K562 (cell line): ENCODE data around the gene LUZP1. TPM values are rescaled to one million over a fixed set of nuclear protein-coding genes. Genes with fewer than 3 reads are reported as not detected.

ENCODE experiments used
- ARHGAP35 ChIP-seq: fragments of 450-650 bp; IDR thresholded peaks from 2 replicates; pipeline ENCODE4 v1.6.1; 2018; ENCODE audit not compliant: partially characterized antibody
- BRD9 ChIP-seq: fragments of 450-650 bp; IDR thresholded peaks from 2 replicates; pipeline ENCODE4 v1.6.1; 2018; ENCODE audit warnings: low read depth; ENCODE audit not compliant: partially characterized antibody
- EHMT2 ChIP-seq: fragments of 450-650 bp; IDR thresholded peaks from 2 replicates; pipeline ENCODE4 v1.6.1; 2018; ENCODE audit warnings: antibody characterized with exemption
- NCOA4 ChIP-seq: fragments of 450-650 bp; IDR thresholded peaks from 2 replicates; pipeline ENCODE4 v1.6.1; 2018; ENCODE audit warnings: mild to moderate bottlenecking; ENCODE audit not compliant: partially characterized antibody
- PHF21A ChIP-seq: fragments of 450-650 bp; IDR thresholded peaks from 2 replicates; pipeline ENCODE4 v1.6.1; 2017; ENCODE audit warnings: low read depth, borderline replicate concordance
- RAD51 ChIP-seq: fragments of 450-650 bp; IDR thresholded peaks from 2 replicates; pipeline ENCODE4 v1.7.1; 2016; ENCODE audit warnings: low read depth, mild to moderate bottlenecking, borderline replicate concordance
- ZNF584 ChIP-seq: fragments of 200-800 bp; sonication (Bioruptor generic); IDR thresholded peaks from 2 replicates; pipeline ENCODE4 v1.6.1; 2016; ENCODE audit warnings: low read depth, mild to moderate bottlenecking, missing genetic modification characterization, missing compliant biosample characterization
- polyA plus RNA-seq, 8 experiments: library from polyadenylated mRNA; depleted of rRNA in 4 of 8; stranded (reverse) in 5 of 8; unstranded in 3 of 8; fragments of >200 nt; fragmentation: Nextera tagmentation in 2 of 8; fragmentation: Illumina TruSeq in 1 of 8; extraction: Ambion mirVana in 2 of 8; extraction: Trizol in 1 of 8; gene quantifications; 2 replicates each; pipeline versions ENCODE4 v1.2.1 to v1.2.3, GENCODE V29; 2011 to 2014; ENCODE audit warnings: inconsistent platforms in 1 of 8, missing spikeins in 1 of 8
- total RNA-seq, 7 experiments: library from RNA; depleted of rRNA in 6 of 7; stranded (reverse); fragments of >200 nt in 6 of 7; fragmentation: Illumina TruSeq in 2 of 7; extraction: Trizol in 2 of 7; gene quantifications; 2 replicates each; pipeline versions ENCODE4 v1.2.1 to v1.2.3, GENCODE V29; 2011 to 2021; ENCODE audit warnings: low replicate concordance in 1 of 7
- TF ChIP-seq, protein P1 (sequence below): fragments of 450-650 bp; IDR thresholded peaks from 2 replicates; pipeline ENCODE4 v1.6.1; 2016; ENCODE audit warnings: mild to moderate bottlenecking, moderate library complexity
- TF ChIP-seq, protein P2 (sequence below): fragments of 250-450 bp; sonication (Bioruptor Pico); IDR thresholded peaks from 2 replicates; pipeline ENCODE4 v1.5.1; 2021; ENCODE audit warnings: mild to moderate bottlenecking

LUZP1 gene
- total and polyA plus RNA-seq, 9 of the 15 experiments (the other 6 are each of a cell fraction or from before 2014, with no cell fraction given): 6.5 to 19.1 (median 12.4) TPM

DNA sequence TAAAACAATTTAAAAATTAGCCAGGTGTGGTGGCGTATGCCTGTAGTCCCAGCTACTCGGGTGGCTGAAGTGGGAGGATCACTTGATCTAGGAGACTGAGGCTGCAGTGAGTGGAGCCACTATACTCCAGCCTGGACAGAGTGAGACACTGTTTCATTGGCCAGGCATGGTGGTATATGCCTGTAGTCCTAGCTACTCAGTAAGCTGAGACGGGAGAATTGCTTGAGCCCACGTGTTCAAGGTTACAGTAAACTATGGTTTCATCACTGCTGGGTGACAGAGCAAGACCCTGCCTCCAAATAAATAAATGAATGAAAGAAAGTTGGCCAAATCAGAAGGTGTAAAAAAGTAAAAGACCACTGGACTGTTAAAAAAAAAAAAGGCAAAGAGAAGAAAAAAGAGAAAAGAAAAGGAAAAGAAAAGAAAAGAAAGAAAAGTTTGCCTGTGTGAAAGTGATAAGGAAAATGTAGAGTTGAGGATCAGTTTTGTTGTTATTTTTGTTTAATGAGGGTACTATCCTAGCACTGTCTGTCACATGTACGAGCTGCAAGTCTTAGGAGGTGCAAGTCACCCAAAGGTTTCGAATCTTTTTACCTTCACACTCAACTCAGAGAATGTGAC, 52.3 kb downstream of the LUZP1 start (continued):
- TF ChIP-seq, protein P1, sequence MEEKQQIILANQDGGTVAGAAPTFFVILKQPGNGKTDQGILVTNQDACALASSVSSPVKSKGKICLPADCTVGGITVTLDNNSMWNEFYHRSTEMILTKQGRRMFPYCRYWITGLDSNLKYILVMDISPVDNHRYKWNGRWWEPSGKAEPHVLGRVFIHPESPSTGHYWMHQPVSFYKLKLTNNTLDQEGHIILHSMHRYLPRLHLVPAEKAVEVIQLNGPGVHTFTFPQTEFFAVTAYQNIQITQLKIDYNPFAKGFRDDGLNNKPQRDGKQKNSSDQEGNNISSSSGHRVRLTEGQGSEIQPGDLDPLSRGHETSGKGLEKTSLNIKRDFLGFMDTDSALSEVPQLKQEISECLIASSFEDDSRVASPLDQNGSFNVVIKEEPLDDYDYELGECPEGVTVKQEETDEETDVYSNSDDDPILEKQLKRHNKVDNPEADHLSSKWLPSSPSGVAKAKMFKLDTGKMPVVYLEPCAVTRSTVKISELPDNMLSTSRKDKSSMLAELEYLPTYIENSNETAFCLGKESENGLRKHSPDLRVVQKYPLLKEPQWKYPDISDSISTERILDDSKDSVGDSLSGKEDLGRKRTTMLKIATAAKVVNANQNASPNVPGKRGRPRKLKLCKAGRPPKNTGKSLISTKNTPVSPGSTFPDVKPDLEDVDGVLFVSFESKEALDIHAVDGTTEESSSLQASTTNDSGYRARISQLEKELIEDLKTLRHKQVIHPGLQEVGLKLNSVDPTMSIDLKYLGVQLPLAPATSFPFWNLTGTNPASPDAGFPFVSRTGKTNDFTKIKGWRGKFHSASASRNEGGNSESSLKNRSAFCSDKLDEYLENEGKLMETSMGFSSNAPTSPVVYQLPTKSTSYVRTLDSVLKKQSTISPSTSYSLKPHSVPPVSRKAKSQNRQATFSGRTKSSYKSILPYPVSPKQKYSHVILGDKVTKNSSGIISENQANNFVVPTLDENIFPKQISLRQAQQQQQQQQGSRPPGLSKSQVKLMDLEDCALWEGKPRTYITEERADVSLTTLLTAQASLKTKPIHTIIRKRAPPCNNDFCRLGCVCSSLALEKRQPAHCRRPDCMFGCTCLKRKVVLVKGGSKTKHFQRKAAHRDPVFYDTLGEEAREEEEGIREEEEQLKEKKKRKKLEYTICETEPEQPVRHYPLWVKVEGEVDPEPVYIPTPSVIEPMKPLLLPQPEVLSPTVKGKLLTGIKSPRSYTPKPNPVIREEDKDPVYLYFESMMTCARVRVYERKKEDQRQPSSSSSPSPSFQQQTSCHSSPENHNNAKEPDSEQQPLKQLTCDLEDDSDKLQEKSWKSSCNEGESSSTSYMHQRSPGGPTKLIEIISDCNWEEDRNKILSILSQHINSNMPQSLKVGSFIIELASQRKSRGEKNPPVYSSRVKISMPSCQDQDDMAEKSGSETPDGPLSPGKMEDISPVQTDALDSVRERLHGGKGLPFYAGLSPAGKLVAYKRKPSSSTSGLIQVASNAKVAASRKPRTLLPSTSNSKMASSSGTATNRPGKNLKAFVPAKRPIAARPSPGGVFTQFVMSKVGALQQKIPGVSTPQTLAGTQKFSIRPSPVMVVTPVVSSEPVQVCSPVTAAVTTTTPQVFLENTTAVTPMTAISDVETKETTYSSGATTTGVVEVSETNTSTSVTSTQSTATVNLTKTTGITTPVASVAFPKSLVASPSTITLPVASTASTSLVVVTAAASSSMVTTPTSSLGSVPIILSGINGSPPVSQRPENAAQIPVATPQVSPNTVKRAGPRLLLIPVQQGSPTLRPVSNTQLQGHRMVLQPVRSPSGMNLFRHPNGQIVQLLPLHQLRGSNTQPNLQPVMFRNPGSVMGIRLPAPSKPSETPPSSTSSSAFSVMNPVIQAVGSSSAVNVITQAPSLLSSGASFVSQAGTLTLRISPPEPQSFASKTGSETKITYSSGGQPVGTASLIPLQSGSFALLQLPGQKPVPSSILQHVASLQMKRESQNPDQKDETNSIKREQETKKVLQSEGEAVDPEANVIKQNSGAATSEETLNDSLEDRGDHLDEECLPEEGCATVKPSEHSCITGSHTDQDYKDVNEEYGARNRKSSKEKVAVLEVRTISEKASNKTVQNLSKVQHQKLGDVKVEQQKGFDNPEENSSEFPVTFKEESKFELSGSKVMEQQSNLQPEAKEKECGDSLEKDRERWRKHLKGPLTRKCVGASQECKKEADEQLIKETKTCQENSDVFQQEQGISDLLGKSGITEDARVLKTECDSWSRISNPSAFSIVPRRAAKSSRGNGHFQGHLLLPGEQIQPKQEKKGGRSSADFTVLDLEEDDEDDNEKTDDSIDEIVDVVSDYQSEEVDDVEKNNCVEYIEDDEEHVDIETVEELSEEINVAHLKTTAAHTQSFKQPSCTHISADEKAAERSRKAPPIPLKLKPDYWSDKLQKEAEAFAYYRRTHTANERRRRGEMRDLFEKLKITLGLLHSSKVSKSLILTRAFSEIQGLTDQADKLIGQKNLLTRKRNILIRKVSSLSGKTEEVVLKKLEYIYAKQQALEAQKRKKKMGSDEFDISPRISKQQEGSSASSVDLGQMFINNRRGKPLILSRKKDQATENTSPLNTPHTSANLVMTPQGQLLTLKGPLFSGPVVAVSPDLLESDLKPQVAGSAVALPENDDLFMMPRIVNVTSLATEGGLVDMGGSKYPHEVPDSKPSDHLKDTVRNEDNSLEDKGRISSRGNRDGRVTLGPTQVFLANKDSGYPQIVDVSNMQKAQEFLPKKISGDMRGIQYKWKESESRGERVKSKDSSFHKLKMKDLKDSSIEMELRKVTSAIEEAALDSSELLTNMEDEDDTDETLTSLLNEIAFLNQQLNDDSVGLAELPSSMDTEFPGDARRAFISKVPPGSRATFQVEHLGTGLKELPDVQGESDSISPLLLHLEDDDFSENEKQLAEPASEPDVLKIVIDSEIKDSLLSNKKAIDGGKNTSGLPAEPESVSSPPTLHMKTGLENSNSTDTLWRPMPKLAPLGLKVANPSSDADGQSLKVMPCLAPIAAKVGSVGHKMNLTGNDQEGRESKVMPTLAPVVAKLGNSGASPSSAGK: no peak
- TF ChIP-seq ZNF584 (CRISPR knock-in tag) (no peak), RAD51 (peak; percentile 33; the same call in 1 of the 2 replicates), BRD9 (no peak), PHF21A (no peak), ARHGAP35 (peak; percentile 27), NCOA4 (peak; percentile 53), EHMT2 (peak; percentile 40; the same call in 1 of the 2 replicates)
- TF ChIP-seq, protein P2, sequence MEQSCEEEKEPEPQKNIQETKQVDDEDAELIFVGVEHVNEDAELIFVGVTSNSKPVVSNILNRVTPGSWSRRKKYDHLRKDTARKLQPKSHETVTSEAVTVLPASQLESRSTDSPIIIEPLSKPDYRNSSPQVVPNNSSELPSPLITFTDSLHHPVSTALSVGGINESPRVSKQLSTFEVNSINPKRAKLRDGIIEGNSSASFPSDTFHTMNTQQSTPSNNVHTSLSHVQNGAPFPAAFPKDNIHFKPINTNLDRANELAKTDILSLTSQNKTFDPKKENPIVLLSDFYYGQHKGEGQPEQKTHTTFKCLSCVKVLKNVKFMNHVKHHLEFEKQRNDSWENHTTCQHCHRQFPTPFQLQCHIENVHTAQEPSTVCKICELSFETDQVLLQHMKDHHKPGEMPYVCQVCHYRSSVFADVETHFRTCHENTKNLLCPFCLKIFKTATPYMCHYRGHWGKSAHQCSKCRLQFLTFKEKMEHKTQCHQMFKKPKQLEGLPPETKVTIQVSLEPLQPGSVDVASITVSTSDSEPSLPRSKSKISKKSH (CRISPR knock-in tag): no peak
